Activated naive CD8-positive, alpha-beta T cell treated with anti-CD3 and anti-CD28 coated beads, Interleukin-2, amount 10 ng/mL, durations not matched to agents 7 days and 5 days (primary cell): ENCODE data around the gene CHID1. TPM values are rescaled to one million over a fixed set of nuclear protein-coding genes. Genes with fewer than 3 reads are reported as not detected.

Experiments used
- total RNA-seq, 2 experiments: library from RNA; stranded (reverse); gene quantifications; one replicate each; pipeline ENCODE4 v1.2.3, GENCODE V29; 2021

CHID1 gene
- total RNA-seq, 2 experiments from 2014 or later: 39.7 to 47.9 TPM

Other genes starting within 250 kb of the CHID1 start
- gene DEAF1, start 215.6 kb downstream of the CHID1 start, total RNA-seq: 10 to 100 TPM; 33.1 to 36.0 TPM
- 10 to 100 TPM; 38.9 to 39.7 TPM for gene TMEM80, start 215.0 kb downstream of the CHID1 start, total RNA-seq
- gene EPS8L2, start 204.6 kb downstream of the CHID1 start, total RNA-seq: 10 to 100 TPM; 19.0 to 24.5 TPM
- gene TALDO1, start 163.3 kb downstream of the CHID1 start, total RNA-seq: 100 to 1,000 TPM; 199 to 206 TPM
- gene GATD1, start 133.3 kb downstream of the CHID1 start, total RNA-seq: 10 to 100 TPM; 59.8 to 62.4 TPM
- gene CEND1, start 120.7 kb downstream of the CHID1 start, total RNA-seq: under 1 TPM in 1 of 2 experiments, not detected in 1; 0.37 TPM
- gene SLC25A22, start 112.5 kb downstream of the CHID1 start, total RNA-seq: 10 to 100 TPM; 35.1 to 35.8 TPM
- 10 to 100 TPM; 53.4 to 53.6 TPM for gene PIDD1, start 105.6 kb downstream of the CHID1 start, total RNA-seq
- 1,000 to 10,000 TPM; 2,888 to 3,019 TPM for gene RPLP2, start 100.8 kb downstream of the CHID1 start, total RNA-seq
- 100 to 1,000 TPM; 110 to 125 TPM for gene PNPLA2, start 91.9 kb downstream of the CHID1 start, total RNA-seq
- gene CRACR2B, start 82.9 kb downstream of the CHID1 start, total RNA-seq: 10 to 100 TPM; 10.5 to 11.2 TPM
- 10 to 100 TPM; 36.4 to 37.4 TPM for gene CD151, start 77.9 kb downstream of the CHID1 start, total RNA-seq
- gene POLR2L, start 68.3 kb downstream of the CHID1 start, total RNA-seq: 10 to 100 TPM; 76.7 to 78.9 TPM
- gene TSPAN4, start 68.0 kb downstream of the CHID1 start, total RNA-seq: 10 to 100 TPM; 19.0 to 20.3 TPM
- 10 to 100 TPM; 49.1 to 52.1 TPM for gene AP2A2, start 15.1 kb upstream of the CHID1 start, total RNA-seq
- not detected for gene MUC6, start 125.9 kb upstream of the CHID1 start, total RNA-seq
- not detected for gene MUC2, start 164.1 kb upstream of the CHID1 start, total RNA-seq
- gene MUC5AC, start 247.1 kb upstream of the CHID1 start, total RNA-seq: not detected